Neural cell (in vitro differentiated cells): ENCODE results near the gene XPR1. TPM values are rescaled to one million over a fixed set of nuclear protein-coding genes. Genes with fewer than 3 reads are reported as not detected.

Source experiments
- H2AFZ ChIP-seq: fragments of 200-600, 300-800 bp; sonication (generic), shearing (Covaris generic); 2 replicates; pipeline ENCODE4 v1.6.0; 2014; ENCODE audit warnings: low read depth, mild to moderate bottlenecking, antibody characterized with exemption, low read length, moderate library complexity
- H3F3A ChIP-seq: fragments of 200-600 bp; shearing (Covaris generic); 2 replicates; pipeline ENCODE4 v1.6.1; 2016; ENCODE audit warnings: mild to moderate bottlenecking, moderate library complexity, mixed read lengths, antibody characterized with exemption, low read length; ENCODE audit not compliant: insufficient read depth, poor library complexity, severe bottlenecking
- H3K27ac ChIP-seq: fragments of 200-600, 300-800 bp; sonication (generic), shearing (Covaris generic); 2 replicates; pipeline ENCODE4 v1.5.1; 2014; ENCODE audit warnings: mild to moderate bottlenecking, low read length, moderate library complexity
- H3K27me3 ChIP-seq: fragments of 300-800, 200-600 bp; sonication (generic), shearing (Covaris generic); 2 replicates; pipeline ENCODE4 v1.6.0; 2014; ENCODE audit warnings: mild to moderate bottlenecking, low read depth, low read length, moderate library complexity; ENCODE audit not compliant: insufficient read depth
- H3K36me3 ChIP-seq: fragments of 300-800, 200-600 bp; sonication (generic), shearing (Covaris generic); 2 replicates; pipeline ENCODE4 v1.5.1; 2014; ENCODE audit warnings: mild to moderate bottlenecking, antibody characterized with exemption, low read length, moderate library complexity; ENCODE audit not compliant: insufficient read depth
- H3K4me2 ChIP-seq: fragments of 300-800, 200-600 bp; sonication (generic), shearing (Covaris generic); 2 replicates; pipeline ENCODE4 v1.6.0; 2014; ENCODE audit warnings: mild to moderate bottlenecking, low read length
- H3K4me3 ChIP-seq: fragments of 300-800, 200-600 bp; sonication (generic), shearing (Covaris generic); 2 replicates; pipeline ENCODE4 v1.5.1; 2014; ENCODE audit warnings: mild to moderate bottlenecking, low read length, moderate library complexity
- H3K79me2 ChIP-seq: fragments of 200-600 bp; shearing (Covaris generic); replicated peaks from 2 replicates; pipeline ENCODE4 v1.6.0; 2014; ENCODE audit warnings: mild to moderate bottlenecking, low read length, moderate library complexity; ENCODE audit not compliant: insufficient read depth
- H3K9ac ChIP-seq: fragments of 300-800, 200-600 bp; sonication (generic), shearing (Covaris generic); 2 replicates; pipeline ENCODE4 v1.6.1; 2016; ENCODE audit warnings: mild to moderate bottlenecking, low read length, mixed read lengths
- H3K9me2 ChIP-seq: fragments of 200-600 bp; shearing (Covaris generic); 2 replicates; pipeline ENCODE4 v1.6.1; 2016; ENCODE audit warnings: mild to moderate bottlenecking, low read length, mixed read lengths; ENCODE audit not compliant: insufficient read depth
- H3K9me3 ChIP-seq: fragments of 200-600, 300-800 bp; sonication (generic), shearing (Covaris generic); 2 replicates; pipeline ENCODE4 v1.6.1; 2016; ENCODE audit warnings: mild to moderate bottlenecking, mixed run types, low read length, moderate library complexity, mixed read lengths
- H4K20me1 ChIP-seq: fragments of 200-600 bp; shearing (Covaris generic); 2 replicates; pipeline ENCODE4 v1.6.1; 2016; ENCODE audit warnings: mild to moderate bottlenecking, mixed run types; ENCODE audit not compliant: insufficient read depth
- EP300 ChIP-seq: fragments of 450-650 bp; conservative IDR thresholded peaks from 2 replicates; pipeline ENCODE4 v1.6.1; 2014; ENCODE audit warnings: antibody characterized with exemption, mild to moderate bottlenecking, moderate library complexity; ENCODE audit not compliant: poor library complexity, severe bottlenecking
- EZH2 ChIP-seq: fragments of 200-600, 300-800 bp; shearing (Covaris generic), sonication (generic); IDR thresholded peaks from 2 replicates; pipeline ENCODE4 v1.6.1; 2014; ENCODE audit warnings: antibody characterized with exemption, low read length, borderline replicate concordance, mild to moderate bottlenecking; ENCODE audit not compliant: insufficient read depth, poor library complexity, severe bottlenecking
- MXI1 ChIP-seq: fragments of 450-650 bp; conservative IDR thresholded peaks from 2 replicates; pipeline ENCODE4 v1.6.1; 2014; ENCODE audit warnings: antibody characterized with exemption, mild to moderate bottlenecking; ENCODE audit not compliant: poor library complexity, severe bottlenecking
- POLR2AphosphoS5 ChIP-seq: IDR thresholded peaks from 2 replicates; pipeline ENCODE4 v1.6.1; 2012
- RAD21 ChIP-seq: fragments of 450-650 bp; conservative IDR thresholded peaks from 2 replicates; pipeline ENCODE4 v1.6.1; 2014; ENCODE audit warnings: antibody characterized with exemption, mild to moderate bottlenecking, moderate library complexity
- SMC3 ChIP-seq: fragments of 450-650 bp; conservative IDR thresholded peaks from 2 replicates; pipeline ENCODE4 v1.6.1; 2014; ENCODE audit warnings: antibody characterized with exemption, mild to moderate bottlenecking, moderate library complexity; ENCODE audit not compliant: poor library complexity
- TAF1 ChIP-seq: IDR thresholded peaks from 2 replicates; pipeline ENCODE4 v1.6.1; 2012; ENCODE audit warnings: low read depth
- polyA plus RNA-seq: library from polyadenylated mRNA; depleted of rRNA; stranded (reverse); fragments of >200 nt; gene quantifications from 2 replicates; pipeline ENCODE4 v1.2.3, GENCODE V29; 2014
- TF ChIP-seq, protein P1 (sequence below): IDR thresholded peaks from 2 replicates; pipeline ENCODE4 v1.6.1; 2012; ENCODE audit warnings: borderline replicate concordance
- TF ChIP-seq, protein P2 (sequence below): fragments of 450-650 bp; IDR thresholded peaks from 2 replicates; pipeline ENCODE4 v1.5.1; 2014; ENCODE audit warnings: antibody characterized with exemption, mild to moderate bottlenecking, moderate library complexity; ENCODE audit not compliant: poor library complexity, severe bottlenecking

Gene XPR1
- polyA plus RNA-seq, 1 donor from 2014 or later, result 185 TPM

DNA sequence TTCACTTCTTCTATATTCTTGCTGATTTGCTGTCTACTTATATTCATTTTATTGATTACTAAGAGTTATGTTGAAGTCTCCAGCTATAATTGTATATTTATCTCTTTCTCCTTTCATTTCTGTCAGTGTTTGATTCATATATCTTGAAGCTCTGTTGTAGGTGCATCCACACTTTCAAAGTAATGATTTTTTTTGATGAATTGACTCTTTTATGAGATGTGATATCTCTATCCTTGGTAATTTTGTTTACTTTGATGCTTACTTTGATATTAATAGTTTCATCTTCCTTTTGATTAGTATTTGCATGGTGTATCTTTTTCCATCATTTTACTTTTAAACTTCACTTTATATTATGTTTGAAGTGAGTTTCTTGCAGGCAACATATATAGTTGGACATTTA is 110.8 kb downstream of the XPR1 start:
- no peaks in the 10 kb centered on the region for H4K20me1 ChIP-seq
- TF ChIP-seq SMC3, result no peak
- TF ChIP-seq, protein P1, sequence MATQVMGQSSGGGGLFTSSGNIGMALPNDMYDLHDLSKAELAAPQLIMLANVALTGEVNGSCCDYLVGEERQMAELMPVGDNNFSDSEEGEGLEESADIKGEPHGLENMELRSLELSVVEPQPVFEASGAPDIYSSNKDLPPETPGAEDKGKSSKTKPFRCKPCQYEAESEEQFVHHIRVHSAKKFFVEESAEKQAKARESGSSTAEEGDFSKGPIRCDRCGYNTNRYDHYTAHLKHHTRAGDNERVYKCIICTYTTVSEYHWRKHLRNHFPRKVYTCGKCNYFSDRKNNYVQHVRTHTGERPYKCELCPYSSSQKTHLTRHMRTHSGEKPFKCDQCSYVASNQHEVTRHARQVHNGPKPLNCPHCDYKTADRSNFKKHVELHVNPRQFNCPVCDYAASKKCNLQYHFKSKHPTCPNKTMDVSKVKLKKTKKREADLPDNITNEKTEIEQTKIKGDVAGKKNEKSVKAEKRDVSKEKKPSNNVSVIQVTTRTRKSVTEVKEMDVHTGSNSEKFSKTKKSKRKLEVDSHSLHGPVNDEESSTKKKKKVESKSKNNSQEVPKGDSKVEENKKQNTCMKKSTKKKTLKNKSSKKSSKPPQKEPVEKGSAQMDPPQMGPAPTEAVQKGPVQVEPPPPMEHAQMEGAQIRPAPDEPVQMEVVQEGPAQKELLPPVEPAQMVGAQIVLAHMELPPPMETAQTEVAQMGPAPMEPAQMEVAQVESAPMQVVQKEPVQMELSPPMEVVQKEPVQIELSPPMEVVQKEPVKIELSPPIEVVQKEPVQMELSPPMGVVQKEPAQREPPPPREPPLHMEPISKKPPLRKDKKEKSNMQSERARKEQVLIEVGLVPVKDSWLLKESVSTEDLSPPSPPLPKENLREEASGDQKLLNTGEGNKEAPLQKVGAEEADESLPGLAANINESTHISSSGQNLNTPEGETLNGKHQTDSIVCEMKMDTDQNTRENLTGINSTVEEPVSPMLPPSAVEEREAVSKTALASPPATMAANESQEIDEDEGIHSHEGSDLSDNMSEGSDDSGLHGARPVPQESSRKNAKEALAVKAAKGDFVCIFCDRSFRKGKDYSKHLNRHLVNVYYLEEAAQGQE, result no peak
- TF ChIP-seq POLR2AphosphoS5, result no peak
- no peak for TF ChIP-seq EP300
- TF ChIP-seq TAF1, result no peak
- TF ChIP-seq, protein P2, sequence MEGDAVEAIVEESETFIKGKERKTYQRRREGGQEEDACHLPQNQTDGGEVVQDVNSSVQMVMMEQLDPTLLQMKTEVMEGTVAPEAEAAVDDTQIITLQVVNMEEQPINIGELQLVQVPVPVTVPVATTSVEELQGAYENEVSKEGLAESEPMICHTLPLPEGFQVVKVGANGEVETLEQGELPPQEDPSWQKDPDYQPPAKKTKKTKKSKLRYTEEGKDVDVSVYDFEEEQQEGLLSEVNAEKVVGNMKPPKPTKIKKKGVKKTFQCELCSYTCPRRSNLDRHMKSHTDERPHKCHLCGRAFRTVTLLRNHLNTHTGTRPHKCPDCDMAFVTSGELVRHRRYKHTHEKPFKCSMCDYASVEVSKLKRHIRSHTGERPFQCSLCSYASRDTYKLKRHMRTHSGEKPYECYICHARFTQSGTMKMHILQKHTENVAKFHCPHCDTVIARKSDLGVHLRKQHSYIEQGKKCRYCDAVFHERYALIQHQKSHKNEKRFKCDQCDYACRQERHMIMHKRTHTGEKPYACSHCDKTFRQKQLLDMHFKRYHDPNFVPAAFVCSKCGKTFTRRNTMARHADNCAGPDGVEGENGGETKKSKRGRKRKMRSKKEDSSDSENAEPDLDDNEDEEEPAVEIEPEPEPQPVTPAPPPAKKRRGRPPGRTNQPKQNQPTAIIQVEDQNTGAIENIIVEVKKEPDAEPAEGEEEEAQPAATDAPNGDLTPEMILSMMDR, result no peak
- TF ChIP-seq EZH2, result no peak
- no peak for TF ChIP-seq RAD21
- no peak for TF ChIP-seq MXI1
- H3K9me2 ChIP-seq, result no peaks in the 10 kb centered on the region
- H3K4me3 ChIP-seq, result no peak overlapping the region
- H3K9me3 ChIP-seq, result no peaks in the 10 kb centered on the region
- no peaks in the 10 kb centered on the region for H3K27me3 ChIP-seq
- H2AFZ ChIP-seq, result no peak overlapping the region
- H3K36me3 ChIP-seq, result no peaks in the 10 kb centered on the region
- H3K4me2 ChIP-seq, result no peak overlapping the region
- peaks cover 42% of the 10 kb centered on the region for H3K79me2 ChIP-seq
- no peak overlapping the region for H3K27ac ChIP-seq
- H3K9ac ChIP-seq, result no peak overlapping the region
- no peaks in the 10 kb centered on the region for H3F3A ChIP-seq

DNA sequence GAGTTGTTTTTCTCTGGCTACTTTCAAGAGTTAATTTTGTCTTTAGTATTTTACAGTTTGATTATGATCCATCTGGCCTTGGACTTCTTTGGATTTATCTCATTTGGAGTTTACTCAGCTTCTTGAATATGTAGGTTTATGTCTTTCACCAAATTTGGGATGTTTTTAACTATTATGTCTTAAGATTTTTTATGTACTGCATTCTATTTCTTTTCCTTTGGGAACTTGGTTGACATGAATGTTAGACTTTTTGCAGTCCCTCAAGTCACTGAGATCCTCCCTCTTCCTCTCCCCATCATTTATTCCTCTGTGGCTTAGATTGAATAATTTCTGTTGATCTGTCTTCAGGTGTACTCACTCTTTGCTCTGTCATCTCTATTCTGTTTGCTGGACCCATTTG is 112.0 kb downstream of the XPR1 start:
- no peak overlapping the region for H3K9ac ChIP-seq
- H3K27me3 ChIP-seq, result no peaks in the 10 kb centered on the region
- H3K4me2 ChIP-seq, result no peak overlapping the region
- H3K4me3 ChIP-seq, result no peak overlapping the region
- H2AFZ ChIP-seq, result no peak overlapping the region
- H4K20me1 ChIP-seq, result no peaks in the 10 kb centered on the region
- no peaks in the 10 kb centered on the region for H3K9me2 ChIP-seq
- TF ChIP-seq EP300, result no peak
- TF ChIP-seq, protein P2, result no peak
- TF ChIP-seq RAD21, result no peak
- no peak for TF ChIP-seq MXI1
- TF ChIP-seq, protein P1, result no peak
- TF ChIP-seq SMC3, result no peak
- TF ChIP-seq TAF1, result no peak
- TF ChIP-seq EZH2, result no peak
- TF ChIP-seq POLR2AphosphoS5, result no peak
- no peaks in the 10 kb centered on the region for H3F3A ChIP-seq
- no peaks in the 10 kb centered on the region for H3K36me3 ChIP-seq
- H3K79me2 ChIP-seq, result peaks cover 34% of the 10 kb centered on the region
- no peaks in the 10 kb centered on the region for H3K9me3 ChIP-seq
- H3K27ac ChIP-seq, result no peak overlapping the region
